B cell (primary cell): ENCODE measurements around the gene LMF2. TPM values are rescaled to one million over a fixed set of nuclear protein-coding genes. Genes with fewer than 3 reads are reported as not detected.

Experiments used
- ATAC-seq: fragments of 200-7000 bp; cut with Tn5 transposase; one replicate; pipeline ENCODE4 v1.10.0; 2021; ENCODE audit warnings: low read depth, mild to moderate bottlenecking, moderate number of reproducible peaks, moderate library complexity
- CTCF ChIA-PET: fragments of 350-600 bp; sonication (Branson Sonifier 250); formaldehyde crosslinking; loops from one replicate; lab custom pipeline; 2021; ENCODE audit warnings: antibody characterized with exemption, inconsistent platforms; lab: Charles Lee
- POLR2A ChIA-PET: fragments of 350-600 bp; sonication (Branson Sonifier 250); formaldehyde crosslinking; loops from one replicate; lab custom pipeline; 2021; ENCODE audit warnings: antibody characterized with exemption; lab: Charles Lee
- DNase-seq: peaks from one replicate; pipeline ENCODE4 v3.0.0; 2013
- H2AFZ ChIP-seq: 2 replicates; pipeline ENCODE4 v1.6.1; 2012; ENCODE audit warnings: mild to moderate bottlenecking, low read depth, low read length; ENCODE audit not compliant: insufficient read depth, poor library complexity, severe bottlenecking
- H3K27ac ChIP-seq, 2 donors: 1 replicate in 1 of 2; 2 replicates in 1 of 2; pipeline ENCODE4 v1.5.1; 2012 to 2013; ENCODE audit warnings: low read length in 2 of 2, mild to moderate bottlenecking in 2 of 2, moderate library complexity in 1 of 2
- H3K27me3 ChIP-seq, 4 experiments: fragments of 200-600 bp in 1 of 4; sonication (generic) in 1 of 4; replicated peaks in 1 of 4; 1 replicate in 2 of 4; 2 replicates in 2 of 4; pipeline versions ENCODE4 v1.6.1 to v1.7.0; 2013 to 2016; ENCODE audit warnings: low read length in 3 of 4, mild to moderate bottlenecking in 2 of 4, mixed read lengths in 1 of 4, moderate library complexity in 1 of 4; ENCODE audit not compliant: insufficient read depth in 4 of 4, control insufficient read depth in 3 of 4; ENCODE audit errors: control extremely low read depth in 1 of 4
- H3K36me3 ChIP-seq, 2 experiments: replicated peaks in 1 of 2; 1 replicate in 1 of 2; 2 replicates in 1 of 2; pipeline versions ENCODE4 v1.6.1 to v1.7.1; 2013; ENCODE audit warnings: low read length in 1 of 2; ENCODE audit not compliant: insufficient read depth in 2 of 2, control insufficient read depth in 1 of 2; ENCODE audit errors: control extremely low read depth in 1 of 2, extremely low read depth in 1 of 2
- H3K4me1 ChIP-seq, 2 donors: fragments of 200-600 bp in 1 of 2; sonication (generic) in 1 of 2; 1 replicate in 1 of 2; 2 replicates in 1 of 2; pipeline versions ENCODE4 v1.5.1 to v1.6.1; 2013 to 2017; ENCODE audit warnings: low read length in 2 of 2; ENCODE audit not compliant: control insufficient read depth in 2 of 2, insufficient read depth in 2 of 2
- H3K4me2 ChIP-seq: replicated peaks from 2 replicates; pipeline ENCODE3; 2012; ENCODE audit warnings: mild to moderate bottlenecking, low read depth, low read length; ENCODE audit not compliant: poor library complexity, severe bottlenecking
- H3K4me3 ChIP-seq, 5 experiments: fragments of 200-600 bp in 1 of 5; sonication (generic) in 1 of 5; 1 replicate in 3 of 5; 2 replicates in 2 of 5; pipeline versions ENCODE4 v1.5.1 to v1.7.0; 2011 to 2016; ENCODE audit warnings: low read length in 4 of 5, mild to moderate bottlenecking in 4 of 5, low read depth in 2 of 5, control low read depth in 1 of 5, moderate library complexity in 1 of 5; ENCODE audit not compliant: insufficient read depth in 1 of 5; ENCODE audit errors: control extremely low read depth in 1 of 5, extremely low read depth in 1 of 5
- H3K79me2 ChIP-seq: fragments of 200-600 bp; sonication (generic); one replicate; pipeline ENCODE4 v1.6.0; 2016; ENCODE audit warnings: low read length; ENCODE audit not compliant: control insufficient read depth, insufficient read depth
- H3K9ac ChIP-seq: fragments of 200-600 bp; sonication (generic); 2 replicates; pipeline ENCODE4 v1.6.1; 2017; ENCODE audit warnings: mild to moderate bottlenecking, low read length, moderate library complexity
- H3K9me3 ChIP-seq, 3 donors: one replicate each; pipeline versions ENCODE4 v1.6.1 to v1.7.1; 2013; ENCODE audit warnings: low read length in 2 of 3; ENCODE audit not compliant: control insufficient read depth in 2 of 3, insufficient read depth in 1 of 3; ENCODE audit errors: control extremely low read depth in 1 of 3
- H4K20me1 ChIP-seq: 2 replicates; pipeline ENCODE4 v1.6.0; 2012; ENCODE audit warnings: mild to moderate bottlenecking, low read length; ENCODE audit not compliant: insufficient read depth, control insufficient read depth, poor library complexity, severe bottlenecking
- H3K27ac Mint-ChIP-seq: one replicate; pipeline ENCODE4 v1.8.0; 2021; ENCODE audit warnings: mixed read lengths
- H3K27me3 Mint-ChIP-seq: one replicate; pipeline ENCODE4 v1.8.0; 2021; ENCODE audit warnings: mixed read lengths
- H3K4me1 Mint-ChIP-seq: one replicate; pipeline ENCODE4 v1.8.0; 2021; ENCODE audit warnings: mixed read lengths
- H3K4me3 Mint-ChIP-seq: one replicate; pipeline ENCODE4 v1.8.0; 2021; ENCODE audit warnings: mixed read lengths
- H3K9me3 Mint-ChIP-seq: one replicate; pipeline ENCODE4 v1.8.0; 2022; ENCODE audit warnings: mixed read lengths; ENCODE audit not compliant: insufficient read depth
- CTCF ChIP-seq: fragments of 200-600 bp; IDR thresholded peaks from one replicate; pipeline ENCODE4 v1.8.0; 2022; ENCODE audit warnings: antibody characterized with exemption, mild to moderate bottlenecking
- EZH2 ChIP-seq: IDR thresholded peaks from 2 replicates; pipeline ENCODE4 v1.6.1; 2012; ENCODE audit warnings: borderline replicate concordance, low read depth, mild to moderate bottlenecking, moderate library complexity, low read length; ENCODE audit not compliant: insufficient read depth, poor library complexity, severe bottlenecking
- WGBS: methylation state at CpG from one replicate; pipeline ENCODE4 v1.1.5; 2013; ENCODE audit warnings: missing lambda C conversion rate; ENCODE audit not compliant: insufficient coverage; 5-methylcytosine and 5-hydroxymethylcytosine counted together
- intact Hi-C: fragments of 100-400 bp; cut with micrococcal nuclease; formaldehyde crosslinking; loops from one replicate; pipeline ENCODE4 v1.10.0; 2022
- polyA plus RNA-seq: library from polyadenylated mRNA; depleted of rRNA; stranded (reverse); fragments of >200 nt; gene quantifications from 2 replicates; pipeline ENCODE4 v1.2.3, GENCODE V29; 2012
- total RNA-seq, 2 donors: library from RNA; stranded (reverse); fragments of 120-200 nt in 1 of 2; gene quantifications; 1 replicate in 1 of 2; 2 replicates in 1 of 2; pipeline versions ENCODE4 v1.2.3 to v1.2.4, GENCODE V29; 2013 to 2022

LMF2 gene
- total and polyA plus RNA-seq, 2 donors (not counting 1 experiment from before 2014, with no cell fraction given): 128 to 316 TPM

GRCh38 chr22:50467341-50467740 is 40.2 kb downstream of the LMF2 start:
- POLR2A ChIA-PET: interaction anchor here (2.6 kb wide), 1 partner anchor 41 kb away, joined by 8 read pairs; the partner anchor contains the start of genes LMF2 and NCAPH2
- Histone ChIP-seq H3K4me1 (peaks cover 43 to 47% of the 10 kb centered on the region in 2 donors), H3K27me3 (no peaks in the 10 kb centered on the region), H3K4me3 (no peak overlapping the region), H3K9ac (no peak overlapping the region), H4K20me1 (peaks cover 50% of the 10 kb centered on the region), H3K4me2 (no peak overlapping the region), H3K79me2 (peaks cover 40% of the 10 kb centered on the region), H3K27ac (peak overlapping the region in 1 of 2 donors; percentile 90), H3K9me3 (no peaks in the 10 kb centered on the region), H2AFZ (no peak overlapping the region), H3K36me3 (peaks cover 0 to 61% of the 10 kb centered on the region in 2 experiments)
- ATAC-seq (no peak), DNase-seq (no peak)
- Mint-ChIP-seq H3K4me3 (no peak overlapping the region), H3K27ac (peak overlapping the region; percentile 63), H3K4me1 (peaks cover 50% of the 10 kb centered on the region), H3K9me3 (no peaks in the 10 kb centered on the region), H3K27me3 (no peaks in the 10 kb centered on the region)
- intact Hi-C loops: no loop called here
- CTCF ChIA-PET: interaction anchor here (1.0 to 2.2 kb wide), 3 partner anchors 13 to 154 kb away, joined by 3 to 6 read pairs (median 6); no protein-coding TSS in a partner anchor
- TF ChIP-seq EZH2 (no peak), CTCF (no peak)
- WGBS: 77% methylated on average over 19 of the region's 24 CpGs

- Histone ChIP-seq H3K9me3 (no peaks in the 10 kb centered on the region), H2AFZ (no peak overlapping the region), H3K4me3 (no peak overlapping the region), H3K36me3 (peaks cover 0 to 75% of the 10 kb centered on the region in 2 experiments), H3K4me1 (peaks cover 23 to 27% of the 10 kb centered on the region in 2 donors), H3K4me2 (no peak overlapping the region), H3K9ac (no peak overlapping the region), H3K79me2 (peaks cover 20% of the 10 kb centered on the region), H3K27me3 (no peaks in the 10 kb centered on the region), H3K27ac (no peak overlapping the region), H4K20me1 (peaks cover 31% of the 10 kb centered on the region)
- DNase-seq (no peak), ATAC-seq (no peak)
- no peaks in the 10 kb centered on the region for H3K27me3 Mint-ChIP-seq
- CTCF ChIA-PET: interaction anchor here (2.0 to 2.5 kb wide), 2 partner anchors 15 to 32 kb away, joined by 7 to 8 read pairs; no protein-coding TSS in a partner anchor
- POLR2A ChIA-PET: no interaction called here
- intact Hi-C loops: no loop called here
- no peak overlapping the region for H3K27ac Mint-ChIP-seq
- WGBS: 97% methylated on average over 25 of the region's 30 CpGs
- peaks cover 30% of the 10 kb centered on the region for H3K4me1 Mint-ChIP-seq
- TF ChIP-seq EZH2: no peak
- TF ChIP-seq CTCF: no peak
- H3K9me3 Mint-ChIP-seq: no peaks in the 10 kb centered on the region
- H3K4me3 Mint-ChIP-seq: no peak overlapping the region
These were observed 42.2 kb downstream of the LMF2 start for GRCh38 chr22:50465066-50465930.
